Liver (tissue), 9 donors: ENCODE measurements around the gene C22orf31. TPM values are rescaled to one million over a fixed set of nuclear protein-coding genes. Genes with fewer than 3 reads are reported as not detected.

ENCODE experiments used
- DNase-seq: peaks from one replicate; pipeline ENCODE4 v3.0.0-alpha.2; 2017; ENCODE audit warnings: low spot score
- H3K27ac ChIP-seq, 2 donors: one replicate each; pipeline ENCODE4 v1.7.0; 2013; ENCODE audit warnings: inconsistent platforms in 2 of 2, low read length in 2 of 2, control low read depth in 1 of 2, low read depth in 1 of 2, mild to moderate bottlenecking in 1 of 2
- H3K27me3 ChIP-seq, 4 donors: one replicate each; pipeline versions ENCODE4 v1.6.1 to v1.7.0; 2013; ENCODE audit warnings: low read length in 3 of 4, inconsistent platforms in 1 of 4, mild to moderate bottlenecking in 1 of 4, moderate library complexity in 1 of 4; ENCODE audit not compliant: control insufficient read depth in 4 of 4, insufficient read depth in 4 of 4
- H3K36me3 ChIP-seq, 4 donors: one replicate each; pipeline versions ENCODE4 v1.6.1 to v1.7.0; 2013; ENCODE audit warnings: low read length in 3 of 4, mild to moderate bottlenecking in 3 of 4, low read depth in 1 of 4, moderate library complexity in 1 of 4; ENCODE audit not compliant: control insufficient read depth in 4 of 4, insufficient read depth in 3 of 4
- H3K4me1 ChIP-seq, 4 donors: one replicate each; pipeline versions ENCODE4 v1.6.1 to v1.7.0; 2013; ENCODE audit warnings: low read length in 3 of 4, mild to moderate bottlenecking in 3 of 4, moderate library complexity in 1 of 4; ENCODE audit not compliant: control insufficient read depth in 4 of 4, insufficient read depth in 4 of 4
- H3K4me3 ChIP-seq, 3 donors: one replicate each; pipeline versions ENCODE4 v1.6.1 to v1.7.0; 2013; ENCODE audit warnings: low read length in 3 of 3, control low read depth in 1 of 3, low read depth in 1 of 3, mild to moderate bottlenecking in 1 of 3
- H3K9ac ChIP-seq, 2 donors: one replicate each; pipeline ENCODE4 v1.7.0; 2013; ENCODE audit warnings: low read length in 2 of 2, mild to moderate bottlenecking in 2 of 2, moderate library complexity in 2 of 2, control low read depth in 1 of 2, low read depth in 1 of 2
- H3K9me3 ChIP-seq, 4 donors: one replicate each; pipeline versions ENCODE4 v1.6.1 to v1.7.0; 2013; ENCODE audit warnings: low read length in 3 of 4; ENCODE audit not compliant: control insufficient read depth in 4 of 4
- ATF3 ChIP-seq: IDR thresholded peaks from 2 replicates; pipeline ENCODE4 v1.6.1; 2016; ENCODE audit warnings: antibody characterized with exemption
- EGR1 ChIP-seq, 2 donors: IDR thresholded peaks; 2 replicates each; pipeline ENCODE4 v1.6.1; 2016 to 2018; ENCODE audit warnings: antibody characterized with exemption in 2 of 2, low read depth in 2 of 2
- FOXA1 ChIP-seq: IDR thresholded peaks from 2 replicates; pipeline ENCODE4 v1.6.1; 2016; ENCODE audit warnings: antibody characterized with exemption
- FOXA2 ChIP-seq: IDR thresholded peaks from 2 replicates; pipeline ENCODE4 v1.6.1; 2016; ENCODE audit warnings: antibody characterized with exemption
- HNF4A ChIP-seq, 2 donors: conservative IDR thresholded peaks; 2 replicates each; pipeline ENCODE4 v1.6.1; 2016; ENCODE audit warnings: antibody characterized with exemption in 2 of 2, mild to moderate bottlenecking in 2 of 2
- HNF4G ChIP-seq: IDR thresholded peaks from 2 replicates; pipeline ENCODE4 v1.6.1; 2016; ENCODE audit warnings: antibody characterized with exemption
- JUND ChIP-seq, 2 donors: IDR thresholded peaks; 2 replicates each; pipeline ENCODE4 v1.6.1; 2016; ENCODE audit warnings: antibody characterized with exemption in 2 of 2
- MAX ChIP-seq: IDR thresholded peaks from 2 replicates; pipeline ENCODE4 v1.6.1; 2016; ENCODE audit warnings: antibody characterized with exemption
- RAD21 ChIP-seq, 2 donors: IDR thresholded peaks; 2 replicates each; pipeline ENCODE4 v1.6.1; 2016; ENCODE audit warnings: antibody characterized with exemption in 2 of 2, mild to moderate bottlenecking in 2 of 2
- RXRA ChIP-seq, 2 donors: IDR thresholded peaks; 2 replicates each; pipeline ENCODE4 v1.6.1; 2017 to 2018; ENCODE audit warnings: antibody characterized with exemption in 2 of 2, mild to moderate bottlenecking in 1 of 2
- SP1 ChIP-seq: IDR thresholded peaks from 2 replicates; pipeline ENCODE4 v1.6.1; 2018; ENCODE audit warnings: antibody characterized with exemption, mild to moderate bottlenecking
- TAF1 ChIP-seq: conservative IDR thresholded peaks from 2 replicates; pipeline ENCODE4 v1.6.1; 2016; ENCODE audit warnings: antibody characterized with exemption, mild to moderate bottlenecking
- YY1 ChIP-seq: IDR thresholded peaks from 2 replicates; pipeline ENCODE4 v1.6.1; 2016; ENCODE audit warnings: antibody characterized with exemption, mild to moderate bottlenecking
- ZBTB33 ChIP-seq: IDR thresholded peaks from 2 replicates; pipeline ENCODE4 v1.6.1; 2016; ENCODE audit warnings: antibody characterized with exemption
- WGBS: extraction: QIAGEN DNeasy Blood & Tissue Kit; methylation state at CpG from one replicate; pipeline ENCODE4 v1.1.7; 2013; 5-methylcytosine and 5-hydroxymethylcytosine counted together
- polyA plus RNA-seq, 2 donors: library from polyadenylated mRNA; stranded (reverse) in 1 of 2; unstranded in 1 of 2; fragments of 200-250 nt in 1 of 2; fragments of >200 nt in 1 of 2; fragmentation: Nextera tagmentation in 1 of 2; extraction: Ambion mirVana in 1 of 2; gene quantifications; one replicate each; pipeline versions ENCODE4 v1.2.1 to v1.2.3, GENCODE V29; 2013 to 2015
- total RNA-seq, 2 donors: library from RNA; depleted of rRNA; stranded (reverse); fragments of >200 nt; gene quantifications; one replicate each; pipeline ENCODE4 v1.2.3, GENCODE V29; 2014
- donor health status: healthy.
- donor health status: healthy.
- donor health status: healthy.
- donor health status: healthy.
- donor health status: healthy.

C22orf31 gene
- total and polyA plus RNA-seq, 4 donors: 0.14 TPM; not detected in 3

GRCh38 chr22:29105468-29105867, 43.8 kb upstream of the C22orf31 start:
- 63% methylated on average over 2 of the region's 2 CpGs for WGBS
- TF ChIP-seq HNF4A (conservative IDR thresholded peaks at IDR 0.05) (no peak), ATF3 (no peak), FOXA1 (no peak)
- Histone ChIP-seq H3K27ac (no peak overlapping the region), H3K27me3 (no peaks in the 10 kb centered on the region), H3K4me1 (no peaks in the 10 kb centered on the region), H3K36me3 (peaks cover 0 to 2% (median 0%) of the 10 kb centered on the region in 4 donors), H3K9me3 (no peaks in the 10 kb centered on the region), H3K4me3 (no peak overlapping the region), H3K9ac (no peak overlapping the region)
- no peak for DNase-seq

GRCh38 chr22:29103121-29103520, 41.5 kb upstream of the C22orf31 start:
- TF ChIP-seq ATF3 (no peak), ZBTB33 (no peak), HNF4A (conservative IDR thresholded peaks at IDR 0.05) (no peak), SP1 (no peak), HNF4G (no peak), YY1 (no peak), RAD21 (IDR thresholded peaks at IDR 0.05) (no peak), MAX (no peak), EGR1 (IDR thresholded peaks at IDR 0.05; ENCODE audit: low read depth in 2 of 2) (no peak), TAF1 (no peak), FOXA1 (no peak)
- Histone ChIP-seq H3K27ac (no peak overlapping the region), H3K36me3 (peaks cover 0 to 2% (median 0%) of the 10 kb centered on the region in 4 donors), H3K9me3 (no peaks in the 10 kb centered on the region), H3K4me3 (no peak overlapping the region), H3K9ac (no peak overlapping the region), H3K27me3 (no peaks in the 10 kb centered on the region), H3K4me1 (no peaks in the 10 kb centered on the region)
- 86% methylated on average over 1 of the region's 1 CpG for WGBS
- DNase-seq: no peak

GRCh38 chr22:29102300-29102699, 40.7 kb upstream of the C22orf31 start:
- Histone ChIP-seq H3K27ac (no peak overlapping the region), H3K36me3 (peaks cover 0 to 2% (median 0%) of the 10 kb centered on the region in 4 donors), H3K4me3 (no peak overlapping the region), H3K9me3 (no peaks in the 10 kb centered on the region), H3K27me3 (no peaks in the 10 kb centered on the region), H3K9ac (no peak overlapping the region), H3K4me1 (no peaks in the 10 kb centered on the region)
- DNase-seq: no peak
- no peak for TF ChIP-seq RXRA (IDR thresholded peaks at IDR 0.05)
- TF ChIP-seq JUND (IDR thresholded peaks at IDR 0.05): no peak
- no peak for TF ChIP-seq ATF3
- no peak for TF ChIP-seq FOXA2
- no peak for TF ChIP-seq MAX
- no peak for TF ChIP-seq RAD21 (IDR thresholded peaks at IDR 0.05)
- 96% methylated on average over 2 of the region's 2 CpGs for WGBS
